HepG2 (cell line): ENCODE results near the gene KNCN. TPM values are rescaled to one million over a fixed set of nuclear protein-coding genes. Genes with fewer than 3 reads are reported as not detected.
A peak's percentile ranks its signal among the peaks of the same experiment; 100 is the strongest.

ENCODE experiments used
- ATAC-seq: fragments of 200-7000 bp; cut with Tn5 transposase; 3 replicates; pipeline ENCODE4 v1.9.1; 2020; ENCODE audit warnings: mild to moderate bottlenecking, moderate library complexity
- BruUV-seq: library from RNA; stranded (reverse); fragments of 400-500 nt; replicated peaks from 2 replicates; lab custom pipeline; 2021; lab: Mats Ljungman, UMichigan
- CTCF ChIA-PET: fragments of 300-600 bp; formaldehyde crosslinking; extraction: SDS; loops from one replicate; lab custom pipeline; 2021; ENCODE audit warnings: low total read pairs, inconsistent platforms, low intra/inter-chr PET ratio; lab: Yijun Ruan, JAX
- POLR2A ChIA-PET: fragments of 350-600 bp; sonication (Branson Sonifier 250); formaldehyde crosslinking; loops from one replicate; lab custom pipeline; 2020; ENCODE audit warnings: antibody characterized with exemption, inconsistent platforms; lab: Yijun Ruan, JAX
- DNase-seq: peaks from one replicate; pipeline ENCODE4 v3.0.0-alpha.2; 2015; ENCODE audit warnings: low spot score
- FAIRE-seq: peaks from 3 replicates; lab custom pipeline; 2011; peaks lifted over from hg19 to GRCh38; lab: Jason Lieb, UNC
- H2AFZ ChIP-seq: one replicate; pipeline ENCODE4 v1.6.1; 2011; ENCODE audit warnings: low read length, inconsistent platforms
- H3K27ac ChIP-seq: fragments of 300-600 bp; 3 replicates; pipeline ENCODE4 v1.8.0; 2011; ENCODE audit warnings: mixed run types, mild to moderate bottlenecking, mixed read lengths, low read length, inconsistent platforms; ENCODE audit not compliant: insufficient read depth; ENCODE audit errors: extremely low read length
- H3K27me3 ChIP-seq, 2 experiments: fragments of 200-600 bp in 1 of 2; 2 replicates in 1 of 2; 3 replicates in 1 of 2; pipeline versions ENCODE4 v1.6.0 to v1.8.0; 2011; ENCODE audit warnings: low read length in 2 of 2, mild to moderate bottlenecking in 2 of 2, moderate library complexity in 2 of 2, inconsistent platforms in 1 of 2; ENCODE audit not compliant: insufficient read depth in 2 of 2, control insufficient read depth in 1 of 2
- H3K36me3 ChIP-seq, 2 experiments: fragments of 200-600 bp in 1 of 2; replicated peaks in 1 of 2; 2 replicates in 1 of 2; 3 replicates in 1 of 2; pipeline versions ENCODE4 v1.5.1 to v1.8.0; 2011; ENCODE audit warnings: low read length in 2 of 2, inconsistent platforms in 1 of 2; ENCODE audit not compliant: insufficient read depth in 2 of 2, control insufficient read depth in 1 of 2
- H3K4me1 ChIP-seq: 2 replicates; pipeline ENCODE4 v1.5.1; 2012; ENCODE audit warnings: low read length, inconsistent platforms; ENCODE audit not compliant: insufficient read depth
- H3K4me2 ChIP-seq: 2 replicates; pipeline ENCODE4 v1.6.0; 2011; ENCODE audit warnings: low read depth, low read length, inconsistent platforms
- H3K4me3 ChIP-seq, 3 experiments: fragments of 200-600 bp in 1 of 3; sonication (generic), shearing (Covaris generic) in 1 of 3; replicated peaks in 1 of 3; 2 replicates each; pipeline ENCODE4 v1.5.1; 2011 to 2016; ENCODE audit warnings: low read length in 3 of 3, inconsistent platforms in 2 of 3, low read depth in 2 of 3, mild to moderate bottlenecking in 2 of 3, control low read depth in 1 of 3, mixed read lengths in 1 of 3; ENCODE audit not compliant: insufficient read depth in 1 of 3
- H3K79me2 ChIP-seq: one replicate; pipeline ENCODE4 v1.6.1; 2011; ENCODE audit warnings: low read length, inconsistent platforms; ENCODE audit not compliant: insufficient read depth
- H3K9ac ChIP-seq: 2 replicates; pipeline ENCODE4 v1.6.0; 2011; ENCODE audit warnings: mild to moderate bottlenecking, low read depth, low read length, inconsistent platforms; ENCODE audit not compliant: insufficient read depth
- H3K9me3 ChIP-seq: 2 replicates; pipeline ENCODE4 v1.5.1; 2012; ENCODE audit warnings: mild to moderate bottlenecking, low read length
- H4K20me1 ChIP-seq: 2 replicates; pipeline ENCODE4 v1.6.0; 2011; ENCODE audit warnings: inconsistent platforms, mild to moderate bottlenecking, low read length, moderate library complexity; ENCODE audit not compliant: insufficient read depth
- ATF6 ChIP-seq: sonication (generic); formaldehyde crosslinking; conservative IDR thresholded peaks from 2 replicates; pipeline ENCODE4 v1.4.0; 2020; ENCODE audit warnings: missing genetic modification reagents
- CENPT ChIP-seq: sonication (generic); formaldehyde crosslinking; IDR thresholded peaks from 2 replicates; pipeline ENCODE4 v1.8.0; 2022; ENCODE audit warnings: low read depth, mild to moderate bottlenecking, moderate library complexity, missing genetic modification reagents
- CREB3 ChIP-seq: sonication (generic); formaldehyde crosslinking; IDR thresholded peaks from 2 replicates; pipeline ENCODE4 v1.5.0; 2020; ENCODE audit warnings: missing genetic modification reagents
- DMAP1 ChIP-seq: IDR thresholded peaks from 2 replicates; pipeline ENCODE4 v1.6.1; 2016
- HDAC6 ChIP-seq: fragments of 200-600 bp; sonication (generic); IDR thresholded peaks from 2 replicates; pipeline ENCODE4 v1.7.0; 2017; ENCODE audit warnings: mild to moderate bottlenecking, antibody characterized with exemption, low read length, low read depth
- HOXA5 ChIP-seq: sonication (generic); formaldehyde crosslinking; IDR thresholded peaks from 2 replicates; pipeline ENCODE4 v1.4.0; 2020; ENCODE audit warnings: missing genetic modification reagents
- IRF1 ChIP-seq: sonication (generic); formaldehyde crosslinking; IDR thresholded peaks from 2 replicates; pipeline ENCODE4 v1.4.0; 2020; ENCODE audit warnings: low read depth, mild to moderate bottlenecking, missing genetic modification reagents
- PAX8 ChIP-seq: sonication (generic); formaldehyde crosslinking; IDR thresholded peaks from 2 replicates; pipeline ENCODE4 v1.8.0; 2022; ENCODE audit warnings: mild to moderate bottlenecking, missing genetic modification reagents, borderline replicate concordance
- POLR2A ChIP-seq, 2 experiments: IDR thresholded peaks; 2 replicates each; pipeline ENCODE4 v1.6.1; 2011; ENCODE audit warnings: low read depth in 2 of 2, low read length in 2 of 2, mild to moderate bottlenecking in 1 of 2, moderate library complexity in 1 of 2; ENCODE audit not compliant: insufficient read depth in 1 of 2
- STAG1 ChIP-seq: sonication (generic); formaldehyde crosslinking; IDR thresholded peaks from 2 replicates; pipeline ENCODE4 v1.4.0; 2020; ENCODE audit warnings: missing genetic modification reagents
- TMF1 ChIP-seq: sonication (generic); formaldehyde crosslinking; IDR thresholded peaks from 2 replicates; pipeline ENCODE4 v1.8.1; 2022; ENCODE audit warnings: low read depth, missing genetic modification reagents
- ZFP1 ChIP-seq: IDR thresholded peaks from 2 replicates; pipeline ENCODE4 v1.6.1; 2016
- ZHX1 ChIP-seq: sonication (generic); formaldehyde crosslinking; IDR thresholded peaks from 2 replicates; pipeline ENCODE4 v1.8.1; 2022; ENCODE audit warnings: low read depth, mild to moderate bottlenecking, missing genetic modification reagents
- ZMYM4 ChIP-seq: sonication (generic); formaldehyde crosslinking; IDR thresholded peaks from 2 replicates; pipeline ENCODE4 v1.8.1; 2023; ENCODE audit warnings: mild to moderate bottlenecking, missing genetic modification reagents
- ZNF17 ChIP-seq: sonication (generic); formaldehyde crosslinking; IDR thresholded peaks from 2 replicates; pipeline ENCODE4 v1.5.0; 2020; ENCODE audit warnings: mild to moderate bottlenecking, missing genetic modification reagents
- WGBS: methylation state at CpG from one replicate; pipeline ENCODE4 v1.1.6; 2017; ENCODE audit warnings: low lambda C conversion rate; 5-methylcytosine and 5-hydroxymethylcytosine counted together
- in situ Hi-C: cut with HindIII; loops from 2 replicates; pipeline ENCODE4 v1.10.0; 2017; ENCODE audit warnings: low pct_unique_long_range_greater_than_20kb; ENCODE audit not compliant: extremely low pct_ligation_motif_present
- intact Hi-C: fragments of 100-400 bp; cut with micrococcal nuclease; formaldehyde crosslinking; loops from one replicate; pipeline ENCODE4 v1.10.0; 2022; ENCODE audit not compliant: unreplicated experiment
- polyA plus RNA-seq, 8 experiments: library from polyadenylated mRNA; depleted of rRNA in 3 of 8; stranded (reverse) in 7 of 8; unstranded in 1 of 8; fragments of >200 nt; fragmentation: Illumina TruSeq in 4 of 8; extraction: Trizol in 4 of 8; gene quantifications; 2 replicates each; pipeline versions ENCODE4 v1.2.1 to v1.2.3, GENCODE V29; 2011 to 2016; ENCODE audit warnings: low read depth in 4 of 8, missing spikeins in 1 of 8, mixed read lengths in 1 of 8; ENCODE audit not compliant: insufficient read depth in 1 of 8
- total RNA-seq, 5 experiments: library from RNA; depleted of rRNA; stranded (reverse); fragments of >200 nt; fragmentation: Illumina TruSeq; extraction: Trizol; gene quantifications; 2 replicates each; pipeline ENCODE4 v1.2.3, GENCODE V29; 2016; ENCODE audit warnings: low read depth in 1 of 5
- TF ChIP-seq, protein P1 (sequence below): sonication (generic); formaldehyde crosslinking; IDR thresholded peaks from 2 replicates; pipeline ENCODE4 v1.5.0; 2020; ENCODE audit warnings: missing genetic modification reagents

Gene KNCN
- total and polyA plus RNA-seq, 2 of the 13 experiments (the other 11 are each of a cell fraction or from before 2014, with no cell fraction given), result not detected

DNA sequence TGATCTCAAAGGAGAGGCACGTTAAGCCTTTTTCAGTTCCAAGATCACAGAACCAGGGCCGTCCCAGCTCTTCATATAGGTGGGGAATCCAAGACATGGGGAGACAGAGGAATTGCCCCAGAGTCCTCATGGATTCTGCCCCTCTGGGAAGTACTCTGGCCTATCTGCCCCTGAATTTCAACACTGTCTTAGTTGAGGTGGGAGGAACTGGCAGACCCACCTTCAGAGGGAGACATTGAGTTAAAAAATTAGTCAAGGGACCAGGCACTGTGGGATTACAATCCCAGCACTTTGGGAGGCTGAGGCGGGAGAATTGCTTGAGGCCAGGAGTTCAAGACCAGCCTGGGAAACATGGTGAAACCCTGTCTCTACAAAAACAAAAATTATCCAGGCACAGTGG lies 2.1 kb upstream of the KNCN start (continued):
- TF ChIP-seq ZHX1 (CRISPR knock-in tag) (no peak), STAG1 (peak; percentile 5; the same call in 1 of the 2 replicates)

DNA sequence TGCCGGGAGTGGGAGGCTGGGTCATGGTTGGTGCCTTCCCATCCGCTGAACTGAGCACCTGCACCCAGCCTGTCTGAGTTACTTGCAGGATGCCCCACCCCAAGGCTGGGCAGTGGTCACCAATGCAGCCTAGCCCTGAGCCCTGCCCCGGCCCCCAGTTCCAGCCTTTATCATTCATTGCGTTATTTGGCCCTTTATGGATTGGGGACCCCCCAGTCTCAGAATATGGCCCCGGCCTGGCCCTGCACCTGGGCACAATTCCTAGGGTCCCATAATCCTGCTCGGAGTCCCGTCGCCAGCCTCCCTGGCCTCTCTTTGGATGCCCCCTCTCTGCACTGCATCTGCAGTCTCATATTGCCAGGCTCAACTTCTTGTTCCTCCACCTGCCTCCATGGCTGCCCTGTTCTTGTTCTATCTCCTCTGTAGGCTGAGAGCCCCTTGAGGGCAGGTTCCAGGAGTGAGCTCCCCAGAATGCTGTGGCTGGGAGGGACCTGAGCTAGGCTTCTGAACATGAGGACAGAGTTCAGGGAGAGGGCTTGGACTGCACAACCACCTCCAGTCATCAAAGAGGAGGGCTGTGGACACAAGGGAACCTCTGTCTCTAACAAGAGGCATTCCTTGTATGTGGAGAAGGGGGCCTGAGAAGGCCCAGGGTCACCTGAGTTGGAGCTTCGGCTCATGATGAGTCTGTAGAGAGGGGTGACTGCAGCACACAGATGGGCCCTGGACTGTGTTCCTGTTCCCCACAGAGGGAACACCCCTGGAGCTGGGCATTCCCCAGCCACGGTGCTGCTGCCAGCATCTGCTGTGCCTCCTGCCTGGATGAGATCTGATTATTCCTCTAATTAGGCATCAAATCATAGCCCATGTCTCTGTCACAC lies 1.1 kb upstream of the KNCN start:
- FAIRE-seq, result no peak
- BruUV-seq, result no TSS peak
- Histone ChIP-seq H4K20me1 (no peaks in the 10 kb centered on the region), H2AFZ (no peak overlapping the region), H3K36me3 (no peaks in the 10 kb centered on the region), H3K79me2 (no peaks in the 10 kb centered on the region), H3K27me3 (peaks cover 3 to 20% of the 10 kb centered on the region in 2 experiments; a peak in 2 of 5 replicates), H3K4me3 (no peak overlapping the region), H3K4me1 (peaks cover 11% of the 10 kb centered on the region; the same call in 1 of the 2 replicates), H3K4me2 (no peak overlapping the region), H3K9me3 (no peaks in the 10 kb centered on the region), H3K9ac (no peak overlapping the region), H3K27ac (no peak overlapping the region)
- peak; percentile 16 for DNase-seq
- CTCF ChIA-PET, result no interaction called here
- WGBS, result 53% methylated on average over 8 of the region's 10 CpGs
- POLR2A ChIA-PET, result interaction anchor here (0.6 kb wide), 1 partner anchor 97 kb away, joined by 3 read pairs; no protein-coding TSS in a partner anchor
- intact Hi-C loops (loop anchor here (10.0 kb wide), 1 partner anchor 172 kb away; no protein-coding TSS in a partner anchor), in situ Hi-C loops (no loop called here)
- ATAC-seq, result peak; percentile 57
- TF ChIP-seq ATF6 (CRISPR knock-in tag) (no peak), HOXA5 (CRISPR knock-in tag) (no peak), ZMYM4 (CRISPR knock-in tag) (no peak), IRF1 (CRISPR knock-in tag) (no peak), ZNF17 (CRISPR knock-in tag) (no peak), HDAC6 (no peak), POLR2A (IDR thresholded peaks at IDR 0.05; ENCODE audit: insufficient read depth in 1 of 2, low read depth in 2 of 2, low read length in 2 of 2) (no peak), TMF1 (CRISPR knock-in tag) (no peak), CENPT (no peak), PAX8 (CRISPR knock-in tag) (no peak), DMAP1 (no peak), ZFP1 (CRISPR knock-in tag) (no peak), CREB3 (CRISPR knock-in tag) (no peak)
- TF ChIP-seq, protein P1, sequence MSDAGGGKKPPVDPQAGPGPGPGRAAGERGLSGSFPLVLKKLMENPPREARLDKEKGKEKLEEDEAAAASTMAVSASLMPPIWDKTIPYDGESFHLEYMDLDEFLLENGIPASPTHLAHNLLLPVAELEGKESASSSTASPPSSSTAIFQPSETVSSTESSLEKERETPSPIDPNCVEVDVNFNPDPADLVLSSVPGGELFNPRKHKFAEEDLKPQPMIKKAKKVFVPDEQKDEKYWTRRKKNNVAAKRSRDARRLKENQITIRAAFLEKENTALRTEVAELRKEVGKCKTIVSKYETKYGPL, result no peak
